Mononuclear cell (primary cell): ENCODE results near the gene GNAL. TPM values are rescaled to one million over a fixed set of nuclear protein-coding genes. Genes with fewer than 3 reads are reported as not detected.
"Not testable (repeated sequence)": the region's sequence is repeated elsewhere in the genome, so short reads cannot be mapped to it uniquely, and the experiment has no call there.

ENCODE experiments used
- H3K27me3 ChIP-seq: 2 replicates; pipeline ENCODE4 v1.6.0; 2011; ENCODE audit warnings: low read length, control low read depth; ENCODE audit not compliant: insufficient read depth
- H3K4me1 ChIP-seq: 2 replicates; pipeline ENCODE4 v1.5.1; 2011; ENCODE audit warnings: mild to moderate bottlenecking, low read length, control low read depth; ENCODE audit not compliant: insufficient read depth
- H3K4me3 ChIP-seq: 2 replicates; pipeline ENCODE4 v1.5.1; 2011; ENCODE audit warnings: mild to moderate bottlenecking, low read length, moderate library complexity
- H3K9me3 ChIP-seq: 2 replicates; pipeline ENCODE4 v1.5.1; 2011; ENCODE audit warnings: low read depth, mild to moderate bottlenecking, control low read depth, low read length
- total RNA-seq: library from RNA; depleted of rRNA; stranded (reverse); fragments of >200 nt; gene quantifications from one replicate; pipeline ENCODE4 v1.2.3, GENCODE V29; 2012

The GNAL gene
- total RNA-seq, 1 donor, result 0.84 TPM

DNA sequence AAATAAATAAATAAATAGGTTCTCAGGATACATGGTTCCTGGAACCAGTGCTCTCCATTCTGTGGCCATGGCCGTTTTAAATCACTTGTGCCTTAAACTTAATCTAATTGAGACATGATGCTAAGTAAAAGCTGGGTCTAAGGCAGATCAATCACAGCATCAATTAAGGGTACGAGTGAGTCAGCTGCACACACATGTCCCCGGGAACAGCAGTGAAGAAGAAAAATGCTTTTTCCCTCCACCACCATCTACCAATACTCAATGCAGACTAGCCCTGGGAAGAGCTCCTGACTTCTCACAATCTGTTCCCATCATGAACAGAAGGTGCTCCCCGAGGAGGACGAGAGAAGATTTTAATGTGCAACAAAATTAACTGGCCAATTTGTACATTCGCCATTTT, 155.4 kb downstream of the GNAL start:
- Histone ChIP-seq H3K9me3 (no peaks in the 10 kb centered on the region), H3K4me3 (no peak overlapping the region)

DNA sequence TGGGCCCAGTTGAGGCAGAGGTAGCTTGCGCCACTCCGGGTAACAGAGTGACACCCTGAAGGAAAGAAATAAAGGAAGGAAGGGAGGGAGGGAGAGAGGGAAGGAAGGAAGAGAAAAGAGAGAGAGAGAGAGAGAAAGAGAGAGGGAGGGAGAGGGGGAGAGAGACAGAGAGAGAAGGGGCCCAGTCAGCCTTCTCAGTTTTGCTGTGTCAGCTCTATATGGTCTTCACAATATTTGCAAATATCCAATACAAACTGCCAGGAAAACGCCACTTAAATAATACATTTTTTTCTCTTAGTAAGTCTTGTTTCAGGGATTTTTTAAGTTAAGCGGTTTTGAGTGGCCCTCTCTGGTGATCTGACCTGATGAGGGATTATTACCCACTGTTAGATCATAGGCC, 156.6 kb downstream of the GNAL start:
- H3K9me3 ChIP-seq, result no peaks in the 10 kb centered on the region
- no peaks in the 10 kb centered on the region for H3K27me3 ChIP-seq
- H3K4me1 ChIP-seq, result peaks cover 14% of the 10 kb centered on the region
- H3K4me3 ChIP-seq, result no peak overlapping the region

More for the DNA sequence above, 155.4 kb downstream of the GNAL start:
- Histone ChIP-seq H3K27me3 (no peaks in the 10 kb centered on the region), H3K4me1 (peaks cover 2% of the 10 kb centered on the region)

DNA sequence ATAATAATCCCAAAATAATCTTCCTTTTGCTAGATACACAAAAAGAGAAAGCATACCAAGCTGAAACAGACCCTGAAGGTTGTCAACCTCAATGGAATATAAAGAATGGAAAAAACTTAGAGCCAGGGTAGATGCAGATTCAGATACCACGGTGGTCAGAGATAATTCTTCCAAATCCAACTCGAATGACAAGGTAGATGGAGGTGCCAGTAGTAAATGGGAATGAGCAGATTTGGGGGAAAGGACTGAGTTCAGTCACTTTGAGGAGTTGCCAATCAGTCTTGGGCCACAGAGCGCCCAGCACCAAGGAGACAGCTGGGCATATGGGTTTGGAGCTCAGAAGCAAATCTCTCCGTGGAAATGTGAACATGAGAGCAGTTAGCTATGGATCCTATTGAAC, 158.7 kb downstream of the GNAL start:
- Histone ChIP-seq H3K4me1 (peaks cover 14% of the 10 kb centered on the region), H3K9me3 (no peaks in the 10 kb centered on the region), H3K4me3 (no peak overlapping the region), H3K27me3 (no peaks in the 10 kb centered on the region)

- H3K4me3 ChIP-seq, result no peak overlapping the region
- H3K27me3 ChIP-seq, result no peaks in the 10 kb centered on the region
- no peaks in the 10 kb centered on the region for H3K9me3 ChIP-seq
- H3K4me1 ChIP-seq, result peaks cover 25% of the 10 kb centered on the region
Observed at GRCh38 chr18:11849279-11849678, 160.2 kb downstream of the GNAL start.

GRCh38 chr18:11849841-11850634, 161.0 kb downstream of the GNAL start:
- Histone ChIP-seq H3K4me1 (peaks cover 25% of the 10 kb centered on the region), H3K4me3 (peak overlapping the region; percentile 85), H3K9me3 (no peaks in the 10 kb centered on the region), H3K27me3 (no peaks in the 10 kb centered on the region)

DNA sequence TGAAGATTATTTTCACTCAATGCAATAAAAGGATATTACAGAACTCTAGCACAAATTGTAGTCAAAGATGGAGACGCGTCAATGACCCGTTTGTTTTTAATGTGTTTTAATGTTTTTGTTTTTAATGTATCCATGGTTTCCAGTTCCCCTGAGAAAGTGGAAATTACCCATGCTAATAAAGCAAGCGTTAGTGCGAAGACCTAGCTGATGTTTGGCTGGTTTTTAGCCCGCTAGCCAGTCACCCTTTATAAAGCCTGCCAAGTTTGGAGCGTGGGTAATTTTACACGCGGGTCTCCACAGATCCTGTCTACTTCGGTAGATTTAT, 161.7 kb downstream of the GNAL start:
- Histone ChIP-seq H3K27me3 (no peaks in the 10 kb centered on the region), H3K9me3 (no peaks in the 10 kb centered on the region), H3K4me3 (peak overlapping the region; percentile 85), H3K4me1 (peaks cover 29% of the 10 kb centered on the region)

GRCh38 chr18:11851146-11851805, 162.2 kb downstream of the GNAL start, which contains the start of gene CHMP1B:
Gene CHMP1B (plus strand): TSS chr18:11851413. CDS start chr18:11851512, 99 bp downstream.
- Histone ChIP-seq H3K9me3 (no peaks in the 10 kb centered on the region), H3K27me3 (no peaks in the 10 kb centered on the region), H3K4me1 (peaks cover 34% of the 10 kb centered on the region), H3K4me3 (peak within 1 kb of the TSS; percentile 85)

- no peaks in the 10 kb centered on the region for H3K27me3 ChIP-seq
- H3K4me3 ChIP-seq, result peak overlapping the region; percentile 85
- H3K4me1 ChIP-seq, result peaks cover 40% of the 10 kb centered on the region
- H3K9me3 ChIP-seq, result no peaks in the 10 kb centered on the region
Observed at GRCh38 chr18:11851806-11852337, 162.8 kb downstream of the GNAL start.

- H3K4me1 ChIP-seq, result peaks cover 45% of the 10 kb centered on the region
- H3K27me3 ChIP-seq, H3K4me3 ChIP-seq, H3K9me3 ChIP-seq: not testable (repeated sequence)
Observed at GRCh38 chr18:11854554-11854953, 165.5 kb downstream of the GNAL start.

- no peak overlapping the region for H3K4me3 ChIP-seq
Observed at GRCh38 chr18:11857177-11857887, 168.3 kb downstream of the GNAL start.

DNA sequence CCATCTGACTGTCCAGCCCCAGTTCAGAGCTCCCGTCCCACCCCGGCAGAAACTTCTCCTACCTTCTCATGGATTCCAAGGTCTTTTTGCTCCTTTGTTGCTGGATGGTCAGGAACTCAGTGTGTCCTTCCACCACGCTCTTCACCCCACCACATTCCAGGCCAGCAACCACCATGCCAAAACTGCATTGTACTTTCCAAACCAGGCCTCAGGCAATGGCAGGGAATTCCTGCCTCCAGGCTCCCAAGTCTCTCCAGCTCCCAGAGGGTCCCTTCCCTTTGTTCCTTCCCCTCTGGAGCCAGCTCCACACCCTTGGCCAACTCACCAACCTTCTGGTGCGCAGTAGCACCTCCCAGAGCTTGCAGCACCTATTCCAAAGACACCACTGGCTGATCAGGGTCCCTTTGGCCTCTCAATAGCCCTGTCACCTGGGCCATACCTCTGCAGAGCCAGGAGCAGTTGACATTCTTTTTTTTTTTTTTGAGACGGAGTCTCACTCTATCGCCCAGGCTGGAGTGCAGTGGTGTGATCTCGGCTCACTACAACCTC, 170.3 kb downstream of the GNAL start:
- Histone ChIP-seq H3K9me3 (no peaks in the 10 kb centered on the region), H3K4me3 (no peak overlapping the region), H3K27me3 (no peaks in the 10 kb centered on the region), H3K4me1 (peaks cover 24% of the 10 kb centered on the region)

More at GRCh38 chr18:11857177-11857887, 168.3 kb downstream of the GNAL start:
- no peaks in the 10 kb centered on the region for H3K27me3 ChIP-seq
- peaks cover 35% of the 10 kb centered on the region for H3K4me1 ChIP-seq
- no peaks in the 10 kb centered on the region for H3K9me3 ChIP-seq

DNA sequence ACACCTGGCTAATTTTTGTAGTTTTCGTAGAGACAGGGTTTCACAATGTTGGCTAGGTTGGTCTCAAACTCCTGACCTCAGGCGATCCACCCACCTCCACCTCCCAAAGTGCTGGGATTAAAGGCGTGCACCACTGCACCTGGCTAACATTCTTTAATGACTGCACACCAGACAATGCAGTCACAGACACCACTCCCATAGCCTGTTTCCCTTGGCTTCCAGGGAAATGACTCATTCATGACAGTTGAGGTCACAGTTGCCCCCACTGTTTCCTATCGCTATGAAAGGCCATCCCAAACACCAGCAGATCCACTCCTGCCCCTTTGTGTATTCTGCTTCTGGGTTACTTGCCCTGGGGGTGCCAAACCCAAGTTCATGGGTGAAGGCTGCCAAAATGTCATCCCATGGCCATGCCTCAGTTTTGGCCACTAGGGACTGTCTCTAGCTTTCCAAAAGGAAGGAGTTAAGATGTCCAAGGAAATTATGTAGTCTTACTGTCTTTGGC, 170.9 kb downstream of the GNAL start:
- Histone ChIP-seq H3K4me1 (peaks cover 24% of the 10 kb centered on the region), H3K27me3 (no peaks in the 10 kb centered on the region), H3K4me3 (no peak overlapping the region), H3K9me3 (no peaks in the 10 kb centered on the region)

DNA sequence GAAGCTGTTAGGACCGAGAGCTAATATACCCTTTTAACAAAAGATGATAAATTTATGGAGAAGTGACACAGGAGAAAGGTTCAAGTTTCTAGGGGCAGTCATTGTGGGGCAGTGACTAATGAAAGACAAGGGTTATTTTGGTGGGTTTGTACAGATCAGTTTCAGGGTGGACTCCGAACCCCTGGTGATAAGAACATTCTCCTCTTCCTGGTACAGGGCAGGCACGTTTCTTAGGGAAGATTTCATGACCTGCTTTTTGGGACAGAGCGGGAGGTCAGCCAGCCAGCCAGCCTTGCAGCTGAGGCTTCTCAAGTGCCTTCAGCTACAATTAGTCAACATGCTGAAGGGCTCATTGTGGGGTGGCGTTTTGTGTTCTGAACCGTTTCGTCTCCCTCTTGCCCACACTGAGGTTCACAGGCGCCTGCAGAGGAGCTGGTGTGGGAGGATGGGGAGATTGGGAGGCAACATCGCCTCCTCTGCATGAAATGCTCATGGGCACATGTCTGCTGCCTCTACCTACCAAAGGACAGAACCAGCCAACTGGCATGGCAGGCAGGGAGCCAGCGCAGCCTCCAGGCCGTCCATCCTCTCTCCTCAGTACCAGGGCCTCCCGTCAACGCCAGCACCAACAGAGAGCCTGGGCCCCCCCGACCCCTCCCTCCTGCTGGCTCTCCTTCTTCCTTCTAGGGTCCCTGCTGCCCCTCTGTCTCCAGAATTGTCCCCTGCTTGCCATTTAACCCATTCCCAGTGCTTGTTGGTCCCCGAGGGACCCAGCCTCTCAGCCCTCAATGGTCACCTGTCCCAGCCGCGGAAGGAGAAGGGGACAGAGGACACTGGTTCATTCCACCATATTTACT, 171.8 kb downstream of the GNAL start:
- H3K4me3 ChIP-seq, result no peak overlapping the region
- no peaks in the 10 kb centered on the region for H3K27me3 ChIP-seq
- H3K9me3 ChIP-seq, result no peaks in the 10 kb centered on the region
- peaks cover 19% of the 10 kb centered on the region for H3K4me1 ChIP-seq
